Sigmoid colon (tissue), 3 donors: ENCODE results near the gene SNUPN.

Source experiments
- CTCF ChIP-seq, 4 experiments: fragments of 450-650 bp in 3 of 4; fragments of 200-600 bp in 1 of 4; IDR thresholded peaks; one replicate each; pipeline ENCODE4 v1.5.1; 2016 to 2019; ENCODE audit warnings: antibody characterized with exemption in 4 of 4, mild to moderate bottlenecking in 3 of 4, moderate library complexity in 2 of 4
- POLR2A ChIP-seq, 2 donors: fragments of 450-650 bp; IDR thresholded peaks; one replicate each; pipeline ENCODE4 v1.6.1; 2016; ENCODE audit warnings: antibody characterized with exemption in 2 of 2, mild to moderate bottlenecking in 2 of 2, moderate library complexity in 2 of 2

GRCh38 chr15:75653347-75653913, 27.9 kb upstream of the SNUPN start:
- TF ChIP-seq CTCF (IDR thresholded peaks at IDR 0.05) (no peak), POLR2A (IDR thresholded peaks at IDR 0.05) (no peak)
